GM11168 (cell line): ENCODE results near the gene PIM1.

Source experiments
- in situ Hi-C: fragments of 300-500 bp; cut with MboI; formaldehyde crosslinking; loops from one replicate; pipeline ENCODE4 v1.12.0; 2022; ENCODE audit warnings: low sequenced_read_pairs; ENCODE audit not compliant: unreplicated experiment

Gene PIM1

DNA sequence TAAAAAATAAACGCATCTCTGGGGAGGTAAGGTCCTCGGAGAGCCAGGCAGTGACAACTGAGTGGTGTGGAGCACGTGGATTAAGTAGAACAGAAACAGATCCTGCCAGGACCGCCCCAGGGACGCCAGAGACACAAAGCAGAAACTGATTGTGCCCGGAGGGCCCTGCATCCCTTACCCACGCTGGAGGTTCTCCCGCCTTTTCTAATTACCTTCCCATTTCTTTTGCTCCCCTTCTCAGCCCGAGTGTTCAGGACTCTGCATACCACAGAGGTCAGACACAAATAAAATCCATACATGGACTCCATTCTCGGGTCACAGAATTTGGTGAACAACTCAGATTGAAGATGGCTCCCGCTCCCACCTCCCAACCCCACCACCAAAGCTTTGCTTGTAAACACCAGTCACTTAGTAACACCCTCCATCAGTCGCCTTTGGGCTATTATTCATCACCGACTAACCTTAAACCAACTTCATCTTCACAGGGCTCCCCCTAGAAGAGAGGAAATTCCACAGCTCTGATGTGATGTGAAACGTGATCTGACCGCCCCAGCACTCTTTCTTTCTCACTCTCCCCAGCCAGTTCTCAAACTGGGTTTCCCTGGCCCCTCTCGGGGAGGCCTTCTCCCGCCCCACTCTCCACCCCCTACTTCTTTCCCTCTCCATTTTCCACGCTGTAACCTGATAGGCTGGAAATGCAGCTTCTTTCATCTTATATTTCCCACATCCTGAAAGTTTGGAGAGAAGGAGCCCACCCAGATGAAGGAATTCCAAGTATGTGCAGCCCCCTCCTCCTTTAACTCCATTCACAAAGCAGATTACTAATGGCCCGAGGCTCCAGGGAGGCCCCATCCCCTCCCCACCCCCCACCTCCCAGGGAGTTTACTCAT, 32.5 kb upstream of the PIM1 start:
- in situ Hi-C loops: no loop called here

GRCh38 chr6:37138856-37139229, 31.1 kb upstream of the PIM1 start:
- in situ Hi-C loops: no loop called here

- in situ Hi-C loops: no loop called here
These were observed 30.6 kb upstream of the PIM1 start for GRCh38 chr6:37139230-37139962.

DNA sequence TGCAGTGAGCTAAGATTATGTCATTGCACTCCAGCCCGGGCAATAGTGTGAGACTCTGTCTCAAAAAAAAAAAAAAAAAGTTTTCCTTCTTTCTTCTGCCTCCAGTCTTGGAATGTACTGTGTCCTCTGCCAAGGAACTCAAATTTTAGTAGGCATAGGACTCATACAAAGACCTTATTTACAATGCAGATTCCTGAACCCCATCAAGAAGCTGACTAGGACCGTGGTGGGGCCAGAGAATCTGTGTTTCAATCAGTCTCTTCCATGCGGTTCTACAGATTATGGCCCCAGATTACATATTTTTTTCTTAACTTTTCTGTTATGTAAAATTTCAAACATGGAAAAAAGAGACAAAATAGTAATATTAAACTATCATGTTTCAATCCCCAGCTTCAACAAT, 29.8 kb upstream of the PIM1 start:
- in situ Hi-C loops: no loop called here

- in situ Hi-C loops: no loop called here
These were observed 28.5 kb upstream of the PIM1 start for GRCh38 chr6:37141281-37142049.

DNA sequence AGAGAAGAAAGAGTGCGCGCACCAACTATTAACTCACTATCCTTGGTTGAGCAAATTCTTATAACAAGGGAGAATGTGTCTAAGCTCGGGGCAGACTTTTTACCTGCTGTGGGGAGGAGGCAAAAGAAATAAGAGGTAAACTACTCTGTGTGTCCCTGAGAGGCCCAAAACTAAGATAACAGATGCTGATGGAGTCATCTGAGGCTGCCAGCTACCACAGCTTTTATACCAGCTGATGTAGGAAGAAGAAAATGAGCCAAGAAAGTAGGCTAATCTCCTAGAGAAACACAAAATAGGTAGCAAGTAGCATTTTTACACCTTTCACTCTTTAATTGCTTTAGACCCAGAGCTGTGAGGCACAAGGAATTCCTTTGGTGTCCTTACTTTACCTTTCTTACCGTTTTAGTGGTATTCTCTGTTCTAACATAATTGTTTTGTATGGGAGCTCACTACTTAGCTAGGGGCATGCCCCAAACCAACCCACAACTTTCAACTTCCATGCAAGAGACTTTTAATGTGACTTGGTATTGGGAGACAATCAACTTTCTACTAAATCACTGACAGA, 27.8 kb upstream of the PIM1 start:
- in situ Hi-C loops: no loop called here

DNA sequence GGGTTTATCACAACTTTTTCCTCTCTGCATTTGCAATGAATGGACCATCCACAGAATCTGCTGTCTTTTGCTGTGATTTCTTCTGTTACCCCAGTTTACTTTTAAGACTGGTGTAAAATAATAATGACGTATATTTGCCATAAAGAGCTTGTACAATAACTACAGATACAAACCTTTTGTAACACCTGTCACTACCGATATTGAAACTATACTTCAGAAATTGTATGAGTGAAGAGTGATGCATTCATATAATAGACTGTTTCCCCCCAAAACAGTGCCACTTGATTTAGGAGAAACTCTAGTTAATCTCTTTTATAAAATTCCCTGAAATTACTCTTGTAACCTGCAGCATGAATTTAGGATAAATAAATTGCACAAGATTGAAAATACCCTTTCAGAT, 26.4 kb upstream of the PIM1 start:
- in situ Hi-C loops: no loop called here

DNA sequence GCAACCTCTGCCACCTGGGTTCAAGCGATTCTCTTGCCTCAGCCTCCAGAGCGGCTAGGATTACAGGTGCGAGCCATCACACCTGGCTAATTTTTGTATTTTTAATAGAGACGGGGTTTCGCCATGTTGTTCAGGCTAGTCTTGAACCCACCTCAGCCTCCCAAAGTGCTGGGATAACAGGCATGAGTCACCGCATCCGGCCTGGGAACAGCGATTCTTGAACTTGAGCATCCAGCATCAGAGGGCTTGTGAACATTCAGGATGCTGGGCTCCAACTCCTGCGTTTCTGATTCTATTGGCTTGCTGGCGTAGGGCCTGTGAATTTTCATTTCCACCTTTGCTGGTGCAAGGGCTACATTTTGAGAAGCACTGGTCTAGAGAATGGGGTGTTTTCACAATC, 24.5 kb upstream of the PIM1 start:
- in situ Hi-C loops: no loop called here

- in situ Hi-C loops: no loop called here
These were observed 23.2 kb upstream of the PIM1 start for GRCh38 chr6:37146735-37147157.

DNA sequence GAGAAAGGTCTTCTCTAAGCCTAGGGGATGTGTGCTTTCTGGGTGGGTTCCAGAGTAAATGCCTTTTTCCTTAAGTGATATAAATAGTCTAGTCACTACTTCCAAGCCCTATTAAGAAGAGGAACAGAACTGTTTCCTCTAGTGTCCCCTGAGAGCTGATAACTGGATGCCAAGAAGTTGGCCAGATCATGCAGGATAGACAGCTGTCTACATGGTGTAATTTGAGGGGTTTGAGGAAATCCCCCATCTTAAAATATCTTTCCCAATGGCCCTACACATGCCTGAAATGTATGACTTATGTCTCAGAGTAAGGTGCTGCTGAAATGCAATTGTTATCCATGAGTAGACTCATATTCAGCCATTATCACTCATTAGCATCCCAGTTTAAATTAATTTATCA, 20.2 kb upstream of the PIM1 start:
- in situ Hi-C loops: no loop called here

GRCh38 chr6:37150314-37150713, 19.6 kb upstream of the PIM1 start:
- in situ Hi-C loops: no loop called here

DNA sequence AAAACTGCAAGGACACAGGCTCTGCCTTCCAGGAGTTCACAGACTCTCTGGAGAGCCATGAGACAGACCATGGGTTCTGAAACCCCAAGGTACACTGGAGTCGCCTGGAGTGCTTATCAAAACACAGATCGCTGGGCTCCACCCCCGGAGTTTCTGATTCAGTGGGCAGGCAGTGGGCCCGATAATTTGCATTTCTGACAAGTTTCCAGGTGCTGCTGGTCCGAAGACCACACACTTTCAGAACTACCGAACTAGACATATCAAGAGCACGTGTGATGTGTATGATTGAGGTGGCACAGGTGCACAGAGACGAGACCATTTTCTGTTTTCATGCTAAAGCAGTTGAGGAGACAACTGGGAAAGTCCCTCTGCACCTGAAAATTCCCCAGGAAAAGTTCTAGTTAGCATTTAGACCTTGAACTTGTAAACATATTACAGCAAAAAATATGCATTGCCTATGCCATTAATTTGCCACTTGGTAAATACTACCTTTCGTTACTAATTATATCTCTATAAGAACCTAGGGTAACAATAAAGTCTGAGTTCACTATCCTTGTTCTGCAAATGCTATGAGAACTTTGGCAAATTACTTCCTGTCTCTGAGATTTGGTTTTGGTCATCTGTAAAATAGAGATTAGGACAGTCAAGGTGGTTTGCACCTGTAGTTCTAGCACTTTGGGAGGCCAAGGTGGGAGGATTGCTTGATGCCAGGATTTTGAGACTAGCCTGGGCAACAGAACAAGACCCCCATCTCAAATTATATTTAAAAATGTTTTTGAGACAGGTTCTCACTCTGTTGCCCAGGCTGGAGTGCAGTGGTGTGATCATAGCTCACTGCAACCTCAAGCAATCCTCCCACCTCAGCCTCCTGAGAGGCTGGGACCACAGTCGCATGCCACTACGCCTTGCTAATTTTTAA, 14.3 kb upstream of the PIM1 start:
- in situ Hi-C loops: no loop called here

- in situ Hi-C loops: no loop called here
These were observed 11.4 kb upstream of the PIM1 start for GRCh38 chr6:37158508-37158907.

GRCh38 chr6:37160922-37161778, 8.8 kb upstream of the PIM1 start:
- in situ Hi-C loops: no loop called here

DNA sequence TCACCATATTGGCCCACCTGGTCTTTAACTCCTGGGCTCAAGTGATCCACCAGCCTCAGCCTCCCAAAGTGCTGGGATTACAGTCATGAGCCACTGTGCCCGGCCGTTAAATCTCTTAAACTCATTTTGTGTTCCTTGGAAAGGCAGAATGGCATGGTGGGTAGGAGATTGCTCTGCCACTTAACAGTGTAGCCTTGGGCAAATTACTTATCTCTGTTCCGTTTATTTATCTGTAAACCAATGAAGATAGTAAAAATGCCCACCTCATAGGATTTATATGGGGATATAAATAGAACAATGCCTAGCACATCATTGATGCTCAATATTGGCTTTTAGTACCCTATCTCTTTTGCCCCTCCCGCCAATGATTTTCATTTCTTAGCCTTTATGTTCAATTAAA, 7.2 kb upstream of the PIM1 start:
- in situ Hi-C loops: no loop called here

DNA sequence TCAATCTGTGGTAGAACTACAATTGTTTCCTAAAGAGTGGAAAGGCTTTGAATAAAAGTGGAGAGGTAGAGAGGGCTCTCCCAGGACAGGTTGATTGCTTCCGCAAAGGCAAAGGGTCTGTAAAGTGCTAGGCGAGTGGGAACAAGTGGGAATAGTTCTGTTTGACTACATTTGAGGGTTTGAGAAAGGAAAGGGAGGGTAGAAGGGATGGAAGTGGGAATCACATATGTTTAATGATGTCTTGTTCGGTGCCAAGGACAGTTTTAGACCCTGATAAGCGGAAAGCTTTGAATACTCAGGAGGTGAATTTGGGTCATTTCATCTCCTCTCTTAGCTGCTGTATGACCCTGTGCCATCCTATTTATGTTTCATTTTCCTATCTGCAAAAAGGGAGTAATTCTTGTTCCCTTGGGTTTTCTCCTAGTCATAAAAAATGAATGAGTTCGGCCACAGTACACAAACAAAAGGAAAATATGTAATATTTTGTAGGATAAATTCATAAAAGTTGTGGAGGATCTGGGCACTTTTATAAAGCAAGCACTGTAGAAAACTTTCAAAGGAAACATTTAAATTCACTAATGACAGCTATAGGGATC, 1.7 kb upstream of the PIM1 start:
- in situ Hi-C loops: no loop called here

- in situ Hi-C loops: no loop called here
These were observed 999 bp upstream of the PIM1 start for GRCh38 chr6:37168811-37169495.
